ENCODE data around the gene FAM181B. TPM values are rescaled to one million over a fixed set of nuclear protein-coding genes. Genes with fewer than 3 reads are reported as not detected.

Gene FAM181B
- polyA plus RNA-seq, 2 of the 4 experiments (the other 2 are of a cell fraction) = 0.01 TPM; not detected in 1

GRCh38 chr11:82720267-82721065 lies 13.2 kb downstream of the FAM181B start:
- TF ChIP-seq HOXA7 (CRISPR knock-in tag; IDR thresholded peaks at IDR 0.05) = no peak
- no peak for TF ChIP-seq NFE2L2 (conservative IDR thresholded peaks at IDR 0.05; ENCODE audit: low read length)
- no peak for TF ChIP-seq CBX2 (IDR thresholded peaks at IDR 0.05; ENCODE audit: borderline replicate concordance, low read depth)
- no peak for TF ChIP-seq HDAC2 (IDR thresholded peaks at IDR 0.05)
- no peak for TF ChIP-seq ESRRA (IDR thresholded peaks at IDR 0.05; ENCODE audit: borderline replicate concordance, low read length)
- TF ChIP-seq RFX5 (IDR thresholded peaks at IDR 0.05) = no peak
- TF ChIP-seq EHMT2 (IDR thresholded peaks at IDR 0.05; ENCODE audit: low read depth) = no peak
- no peak overlapping the region for H3K27ac ChIP-seq
- no peak overlapping the region for H3K4me2 ChIP-seq
- H3K9me3 ChIP-seq = no peaks in the 10 kb centered on the region
- DNase-seq (ENCODE audit: low read depth in 1 of 2, low spot score in 1 of 2) (no peak), ATAC-seq (no peak), FAIRE-seq (no peak)
- no peak overlapping the region for H3K4me3 ChIP-seq
- WGBS (ENCODE audit: missing lambda C conversion rate) = 46% methylated on average over 15 of the region's 15 CpGs
- ChIA-PET POLR2A (interaction anchor here (1.1 kb wide), 1 partner anchor 181 kb away, joined by 3 read pairs; the partner anchor contains the start of gene DDIAS), CTCF (interaction anchor here (1.0 to 6.0 kb wide), 7 partner anchors 12 to 1100 kb away, joined by 3 to 51 read pairs (median 7); partner anchors contain the start of gene FAM181B)
- H3K4me1 ChIP-seq = no peaks in the 10 kb centered on the region

DNA sequence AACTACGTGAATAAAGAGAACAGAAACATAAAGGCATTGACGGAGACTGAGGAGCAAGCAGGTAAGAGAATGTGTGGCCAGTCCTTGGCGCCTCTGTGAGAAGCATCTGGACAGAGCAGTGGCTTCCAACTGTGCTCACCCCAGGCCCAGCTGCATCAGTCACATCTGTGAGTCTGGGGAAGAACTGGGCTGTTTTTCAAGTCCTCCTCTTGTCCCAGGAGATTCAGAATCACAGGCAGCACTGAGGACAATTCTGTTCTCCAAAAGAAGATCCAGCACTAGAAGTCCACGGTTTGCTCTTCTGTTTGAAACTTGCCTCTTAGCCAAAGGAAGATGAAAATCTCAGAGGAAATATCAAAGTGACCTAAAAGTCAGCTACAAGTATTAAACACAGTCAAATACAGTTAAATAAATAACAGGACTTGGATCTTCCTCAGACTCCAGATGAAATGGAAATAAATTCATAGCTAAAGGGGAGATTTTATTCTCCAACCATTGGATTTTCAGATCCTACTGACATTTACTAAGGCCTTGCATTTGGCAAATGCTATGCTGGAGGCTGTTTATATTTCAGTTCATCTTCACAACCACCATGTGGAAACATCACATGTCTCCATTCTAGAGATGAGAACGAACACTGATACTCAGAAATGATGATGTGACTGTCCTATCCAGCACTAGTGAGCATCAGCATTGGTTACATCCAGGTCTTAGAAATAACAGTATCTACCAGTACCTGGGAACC lies 14.1 kb downstream of the FAM181B start:
- FAIRE-seq (no peak), DNase-seq (ENCODE audit: low read depth in 1 of 2, low spot score in 1 of 2) (no peak), ATAC-seq (no peak)
- Histone ChIP-seq H3K4me2 (no peak overlapping the region), H3K4me3 (no peak overlapping the region), H3K4me1 (no peaks in the 10 kb centered on the region), H3K27ac (no peak overlapping the region), H3K9me3 (no peaks in the 10 kb centered on the region)
- ChIA-PET CTCF (interaction anchor here (0.7 to 6.0 kb wide), 13 partner anchors 12 to 1101 kb away, joined by 3 to 51 read pairs (median 4); partner anchors contain the start of genes DDIAS, FAM181B and PCF11), POLR2A (no interaction called here)
- WGBS (ENCODE audit: missing lambda C conversion rate) = 46% methylated on average over 5 of the region's 5 CpGs
- TF ChIP-seq TFCP2L1 (CRISPR knock-in tag; IDR thresholded peaks at IDR 0.05) (no peak), CBX8 (IDR thresholded peaks at IDR 0.05) (no peak), HOXA7 (CRISPR knock-in tag; IDR thresholded peaks at IDR 0.05) (no peak), JUN (IDR thresholded peaks at IDR 0.05) (no peak), FOXS1 (CRISPR knock-in tag; IDR thresholded peaks at IDR 0.05) (no peak), REST (IDR thresholded peaks at IDR 0.05) (no peak), NPAS2 (CRISPR knock-in tag; IDR thresholded peaks at IDR 0.05; ENCODE audit: borderline replicate concordance) (no peak), ELK1 (IDR thresholded peaks at IDR 0.05; ENCODE audit: low read depth, low read length) (no peak), KDM5A (IDR thresholded peaks at IDR 0.05) (no peak), MAFK (IDR thresholded peaks at IDR 0.05; ENCODE audit: partially characterized antibody) (no peak), NFE2L2 (conservative IDR thresholded peaks at IDR 0.05; ENCODE audit: low read length) (no peak), GATA3 (IDR thresholded peaks at IDR 0.05; ENCODE audit: borderline replicate concordance) (no peak), RAD21 (conservative IDR thresholded peaks at IDR 0.05 in 1 of 2, IDR thresholded peaks at IDR 0.05 in 1 of 2) (no peak), RFX5 (IDR thresholded peaks at IDR 0.05) (no peak), RCOR1 (IDR thresholded peaks at IDR 0.05; ENCODE audit: low read depth, low read length) (no peak), RNF2 (IDR thresholded peaks at IDR 0.05; ENCODE audit: borderline replicate concordance, low read depth) (no peak), HES2 (IDR thresholded peaks at IDR 0.05) (no peak)
- TF ChIP-seq, protein P1, sequence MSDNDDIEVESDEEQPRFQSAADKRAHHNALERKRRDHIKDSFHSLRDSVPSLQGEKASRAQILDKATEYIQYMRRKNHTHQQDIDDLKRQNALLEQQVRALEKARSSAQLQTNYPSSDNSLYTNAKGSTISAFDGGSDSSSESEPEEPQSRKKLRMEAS (IDR thresholded peaks at IDR 0.05) = no peak
- TF ChIP-seq, protein P2, sequence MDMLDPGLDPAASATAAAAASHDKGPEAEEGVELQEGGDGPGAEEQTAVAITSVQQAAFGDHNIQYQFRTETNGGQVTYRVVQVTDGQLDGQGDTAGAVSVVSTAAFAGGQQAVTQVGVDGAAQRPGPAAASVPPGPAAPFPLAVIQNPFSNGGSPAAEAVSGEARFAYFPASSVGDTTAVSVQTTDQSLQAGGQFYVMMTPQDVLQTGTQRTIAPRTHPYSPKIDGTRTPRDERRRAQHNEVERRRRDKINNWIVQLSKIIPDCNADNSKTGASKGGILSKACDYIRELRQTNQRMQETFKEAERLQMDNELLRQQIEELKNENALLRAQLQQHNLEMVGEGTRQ (IDR thresholded peaks at IDR 0.05) = no peak
- TF ChIP-seq, protein P3, sequence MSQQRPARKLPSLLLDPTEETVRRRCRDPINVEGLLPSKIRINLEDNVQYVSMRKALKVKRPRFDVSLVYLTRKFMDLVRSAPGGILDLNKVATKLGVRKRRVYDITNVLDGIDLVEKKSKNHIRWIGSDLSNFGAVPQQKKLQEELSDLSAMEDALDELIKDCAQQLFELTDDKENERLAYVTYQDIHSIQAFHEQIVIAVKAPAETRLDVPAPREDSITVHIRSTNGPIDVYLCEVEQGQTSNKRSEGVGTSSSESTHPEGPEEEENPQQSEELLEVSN (IDR thresholded peaks at IDR 0.05; ENCODE audit: borderline replicate concordance, low read depth) = no peak
